H9 (cell line): ENCODE results near the gene CORIN. TPM values are rescaled to one million over a fixed set of nuclear protein-coding genes. Genes with fewer than 3 reads are reported as not detected.

Source experiments
- DNase-seq: peaks from one replicate; pipeline ENCODE4 v3.0.0-alpha.2; 2017
- H2AFZ ChIP-seq: one replicate; pipeline ENCODE4 v1.6.1; 2013; ENCODE audit warnings: mild to moderate bottlenecking, low read length, control low read depth, moderate library complexity
- H2AK5ac ChIP-seq: 2 replicates; pipeline ENCODE4 v1.6.1; 2013; ENCODE audit warnings: low read length, control low read depth, mixed read lengths; ENCODE audit not compliant: insufficient read length
- H2BK120ac ChIP-seq: one replicate; pipeline ENCODE4 v1.6.1; 2013; ENCODE audit warnings: low read depth, mild to moderate bottlenecking, low read length, control low read depth, inconsistent platforms; ENCODE audit not compliant: poor library complexity, severe bottlenecking
- H2BK12ac ChIP-seq: 2 replicates; pipeline ENCODE4 v1.6.1; 2013; ENCODE audit warnings: low read length, control low read depth, mixed read lengths, low read depth; ENCODE audit not compliant: insufficient read length
- H2BK15ac ChIP-seq: 2 replicates; pipeline ENCODE4 v1.6.1; 2013; ENCODE audit warnings: low read depth, low read length, control low read depth
- H2BK20ac ChIP-seq: one replicate; pipeline ENCODE4 v1.6.1; 2013; ENCODE audit warnings: low read depth, mild to moderate bottlenecking, low read length, control low read depth, inconsistent platforms; ENCODE audit not compliant: poor library complexity, severe bottlenecking
- H2BK5ac ChIP-seq: 2 replicates; pipeline ENCODE4 v1.6.1; 2013; ENCODE audit warnings: low read length, control low read depth, mixed read lengths; ENCODE audit not compliant: insufficient read length
- H3K14ac ChIP-seq: 2 replicates; pipeline ENCODE4 v1.6.1; 2013; ENCODE audit warnings: low read length, control low read depth; ENCODE audit not compliant: insufficient read depth
- H3K18ac ChIP-seq: 2 replicates; pipeline ENCODE4 v1.6.1; 2013; ENCODE audit warnings: low read depth, mild to moderate bottlenecking, mixed read lengths, low read length, control low read depth; ENCODE audit not compliant: insufficient read length
- H3K23ac ChIP-seq: 2 replicates; pipeline ENCODE4 v1.6.1; 2013; ENCODE audit warnings: low read length, control low read depth, mixed read lengths, low read depth; ENCODE audit not compliant: insufficient read length
- H3K23me2 ChIP-seq: 2 replicates; pipeline ENCODE4 v1.6.1; 2013; ENCODE audit warnings: low read depth, mild to moderate bottlenecking, mixed read lengths, low read length, control low read depth; ENCODE audit not compliant: insufficient read length, poor library complexity, severe bottlenecking
- H3K27ac ChIP-seq: 2 replicates; pipeline ENCODE4 v1.5.1; 2013; ENCODE audit warnings: low read length, control low read depth, mixed read lengths, low read depth; ENCODE audit not compliant: insufficient read length
- H3K27me3 ChIP-seq: 2 replicates; pipeline ENCODE4 v1.6.1; 2013; ENCODE audit warnings: low read length, control low read depth, inconsistent platforms; ENCODE audit not compliant: insufficient read depth
- H3K4ac ChIP-seq: 2 replicates; pipeline ENCODE4 v1.6.1; 2013; ENCODE audit warnings: low read depth, mild to moderate bottlenecking, control low read depth, inconsistent platforms, low read length, moderate library complexity
- H3K4me1 ChIP-seq: 2 replicates; pipeline ENCODE4 v1.6.1; 2013; ENCODE audit warnings: low read length, control low read depth, inconsistent platforms; ENCODE audit not compliant: insufficient read depth
- H3K4me2 ChIP-seq: 2 replicates; pipeline ENCODE4 v1.6.1; 2013; ENCODE audit warnings: low read length, control low read depth, mixed read lengths; ENCODE audit not compliant: insufficient read length, insufficient read depth
- H3K56ac ChIP-seq: 2 replicates; pipeline ENCODE4 v1.6.1; 2013; ENCODE audit warnings: low read depth, mild to moderate bottlenecking, mixed read lengths, low read length, control low read depth; ENCODE audit not compliant: insufficient read length
- H3K79me1 ChIP-seq: 2 replicates; pipeline ENCODE4 v1.6.1; 2013; ENCODE audit warnings: low read depth, mild to moderate bottlenecking, moderate library complexity, low read length, control low read depth, inconsistent platforms; ENCODE audit not compliant: insufficient read depth, poor library complexity, severe bottlenecking
- H3K79me2 ChIP-seq: 2 replicates; pipeline ENCODE4 v1.6.1; 2013; ENCODE audit warnings: low read length, control low read depth, inconsistent platforms; ENCODE audit not compliant: insufficient read depth
- H3K9ac ChIP-seq: 2 replicates; pipeline ENCODE4 v1.6.1; 2013; ENCODE audit warnings: low read length, control low read depth, mixed read lengths; ENCODE audit not compliant: insufficient read length; ENCODE audit errors: extremely low read depth
- H3K9me3 ChIP-seq: one replicate; pipeline ENCODE4 v1.6.1; 2013; ENCODE audit warnings: low read depth, low read length, inconsistent platforms; ENCODE audit not compliant: control insufficient read depth
- H3T11ph ChIP-seq: one replicate; pipeline ENCODE4 v1.6.1; 2013; ENCODE audit warnings: mild to moderate bottlenecking, low read length, control low read depth, inconsistent platforms
- H4K20me1 ChIP-seq: one replicate; pipeline ENCODE4 v1.6.1; 2013; ENCODE audit not compliant: control insufficient read depth, insufficient read length, insufficient read depth
- H4K5ac ChIP-seq: 2 replicates; pipeline ENCODE4 v1.6.1; 2013; ENCODE audit warnings: low read depth, mild to moderate bottlenecking, mixed read lengths, low read length, control low read depth; ENCODE audit not compliant: insufficient read length
- H4K8ac ChIP-seq: replicated peaks from 2 replicates; pipeline ENCODE4 v1.6.1; 2013; ENCODE audit warnings: low read length, control low read depth, mixed read lengths, low read depth; ENCODE audit not compliant: insufficient read length
- H4K91ac ChIP-seq: 2 replicates; pipeline ENCODE4 v1.6.1; 2013; ENCODE audit warnings: low read depth, mild to moderate bottlenecking, moderate library complexity, mixed read lengths, low read length, control low read depth; ENCODE audit not compliant: insufficient read length
- H3K27ac Mint-ChIP-seq, 3 experiments: 2 replicates in 2 of 3; 3 replicates in 1 of 3; pipeline ENCODE4 v1.8.0; 2020 to 2021; ENCODE audit warnings: mixed read lengths in 3 of 3, mild to moderate bottlenecking in 1 of 3, moderate library complexity in 1 of 3
- H3K27me3 Mint-ChIP-seq: 2 replicates; pipeline ENCODE4 v1.8.0; 2021; ENCODE audit warnings: low read depth, mild to moderate bottlenecking, moderate library complexity, mixed read lengths
- H3K36me3 Mint-ChIP-seq, 3 experiments: 2 replicates in 2 of 3; 3 replicates in 1 of 3; pipeline ENCODE4 v1.8.0; 2020 to 2021; ENCODE audit warnings: low read depth in 3 of 3, mixed read lengths in 3 of 3; ENCODE audit not compliant: insufficient read depth in 1 of 3
- H3K4me1 Mint-ChIP-seq, 2 experiments: 2 replicates each; pipeline ENCODE4 v1.8.0; 2020; ENCODE audit warnings: mixed read lengths in 2 of 2
- H3K4me3 Mint-ChIP-seq, 2 experiments: 2 replicates in 1 of 2; 3 replicates in 1 of 2; pipeline ENCODE4 v1.8.0; 2020 to 2021; ENCODE audit warnings: mild to moderate bottlenecking in 2 of 2, mixed read lengths in 2 of 2, moderate library complexity in 1 of 2
- H3K9me3 Mint-ChIP-seq, 2 experiments: 2 replicates in 1 of 2; 3 replicates in 1 of 2; pipeline ENCODE4 v1.8.0; 2020; ENCODE audit warnings: mild to moderate bottlenecking in 2 of 2, mixed read lengths in 2 of 2, moderate library complexity in 1 of 2
- CTCF ChIP-seq: fragments of 200-600 bp; sonication (generic); conservative IDR thresholded peaks from 3 replicates; pipeline ENCODE4 v1.8.0; 2021; ENCODE audit warnings: antibody characterized with exemption, mild to moderate bottlenecking
- total RNA-seq: library from RNA; stranded (reverse); gene quantifications from 2 replicates; pipeline ENCODE4 v1.2.1, GENCODE V29; 2021

Gene CORIN
- total RNA-seq, 1 experiment from 2014 or later = 0.39 TPM

GRCh38 chr4:47879458-47879857 lies 41.6 kb upstream of the CORIN start:
- H3K4me1 Mint-ChIP-seq = no peaks in the 10 kb centered on the region
- Histone ChIP-seq H4K20me1 (no peaks in the 10 kb centered on the region), H4K5ac (no peak overlapping the region), H4K8ac (no peak overlapping the region), H3K14ac (no peak overlapping the region), H3K56ac (no peak overlapping the region), H3K79me2 (no peaks in the 10 kb centered on the region), H3K27me3 (no peaks in the 10 kb centered on the region), H3K18ac (no peak overlapping the region), H3K23me2 (no peaks in the 10 kb centered on the region), H2BK12ac (no peak overlapping the region), H3K27ac (no peak overlapping the region), H3K4me2 (no peak overlapping the region), H2BK15ac (no peak overlapping the region), H2BK120ac (no peak overlapping the region), H3K9me3 (no peaks in the 10 kb centered on the region), H3K4me1 (no peaks in the 10 kb centered on the region), H3T11ph (no peak overlapping the region), H2AK5ac (no peak overlapping the region), H2BK20ac (no peak overlapping the region), H3K23ac (no peak overlapping the region), H4K91ac (no peak overlapping the region), H3K79me1 (no peaks in the 10 kb centered on the region), H3K4ac (no peak overlapping the region), H2BK5ac (no peak overlapping the region), H3K9ac (no peak overlapping the region), H2AFZ (no peak overlapping the region)
- DNase-seq = no peak
- no peaks in the 10 kb centered on the region for H3K27me3 Mint-ChIP-seq
- peaks cover 46 to 80% (median 76%) of the 10 kb centered on the region in 3 experiments for H3K36me3 Mint-ChIP-seq
- no peak overlapping the region for H3K27ac Mint-ChIP-seq
- no peak for TF ChIP-seq CTCF
- peaks cover 0 to 2% of the 10 kb centered on the region in 2 experiments; a peak in 2 of 5 replicates for H3K9me3 Mint-ChIP-seq
- no peak overlapping the region for H3K4me3 Mint-ChIP-seq
